Spleen (tissue), 7 donors: ENCODE data around the gene PRICKLE3.

Source experiments
- POLR2A ChIP-seq, 3 donors: fragments of 450-650 bp; IDR thresholded peaks; one replicate each; pipeline ENCODE4 v1.5.1; 2017; ENCODE audit warnings: antibody characterized with exemption in 3 of 3, mild to moderate bottlenecking in 1 of 3
- POLR2AphosphoS5 ChIP-seq, 3 donors: sonication (generic); formaldehyde crosslinking; IDR thresholded peaks; one replicate each; pipeline ENCODE4 v1.5.1; 2017; ENCODE audit warnings: antibody characterized with exemption in 3 of 3
- TF ChIP-seq, protein P1 (sequence below), 11 experiments: fragments of 200-600 bp in 7 of 11; fragments of 450-650 bp in 4 of 11; sonication (generic) in 4 of 11; IDR thresholded peaks in 8 of 11; conservative IDR thresholded peaks in 3 of 11; 1 replicate in 7 of 11; 2 replicates in 4 of 11; pipeline versions ENCODE4 v1.4.0 to v1.8.0; 2016 to 2021; ENCODE audit warnings: antibody characterized with exemption in 11 of 11, inconsistent platforms in 4 of 11, mild to moderate bottlenecking in 1 of 11
- donor health status: DM: no; HTN: no; CAD: no; lungs with moderate emphysema.
- donor health status: DM: no; HTN: no; CAD: no.
- donor health status: DM: no; HTN: no; CAD: no.

DNA sequence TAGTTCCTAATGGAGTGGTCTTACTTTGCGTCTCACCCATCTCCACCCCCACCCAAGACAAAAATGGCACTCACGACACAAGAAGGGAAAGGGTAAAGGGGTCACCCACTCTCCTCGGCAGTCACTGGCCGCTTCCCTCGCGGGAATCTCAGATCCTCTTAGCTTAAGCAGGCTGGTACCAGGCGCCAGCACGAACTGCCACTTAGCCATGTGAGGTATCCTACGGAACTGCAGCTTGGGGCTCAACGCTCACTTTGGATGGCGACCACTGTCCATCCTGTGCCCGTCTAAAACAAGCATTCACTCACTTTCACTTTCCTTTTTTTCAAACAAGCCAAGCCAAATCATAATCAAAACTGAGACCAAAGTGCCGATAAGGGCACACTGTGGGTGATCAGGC lies 38.2 kb downstream of the PRICKLE3 start:
- TF ChIP-seq, protein P1, sequence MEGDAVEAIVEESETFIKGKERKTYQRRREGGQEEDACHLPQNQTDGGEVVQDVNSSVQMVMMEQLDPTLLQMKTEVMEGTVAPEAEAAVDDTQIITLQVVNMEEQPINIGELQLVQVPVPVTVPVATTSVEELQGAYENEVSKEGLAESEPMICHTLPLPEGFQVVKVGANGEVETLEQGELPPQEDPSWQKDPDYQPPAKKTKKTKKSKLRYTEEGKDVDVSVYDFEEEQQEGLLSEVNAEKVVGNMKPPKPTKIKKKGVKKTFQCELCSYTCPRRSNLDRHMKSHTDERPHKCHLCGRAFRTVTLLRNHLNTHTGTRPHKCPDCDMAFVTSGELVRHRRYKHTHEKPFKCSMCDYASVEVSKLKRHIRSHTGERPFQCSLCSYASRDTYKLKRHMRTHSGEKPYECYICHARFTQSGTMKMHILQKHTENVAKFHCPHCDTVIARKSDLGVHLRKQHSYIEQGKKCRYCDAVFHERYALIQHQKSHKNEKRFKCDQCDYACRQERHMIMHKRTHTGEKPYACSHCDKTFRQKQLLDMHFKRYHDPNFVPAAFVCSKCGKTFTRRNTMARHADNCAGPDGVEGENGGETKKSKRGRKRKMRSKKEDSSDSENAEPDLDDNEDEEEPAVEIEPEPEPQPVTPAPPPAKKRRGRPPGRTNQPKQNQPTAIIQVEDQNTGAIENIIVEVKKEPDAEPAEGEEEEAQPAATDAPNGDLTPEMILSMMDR (IDR thresholded peaks at IDR 0.05 in 8 of 11, conservative IDR thresholded peaks at IDR 0.05 in 3 of 11) = no peak
- TF ChIP-seq POLR2A (IDR thresholded peaks at IDR 0.05) (no peak), POLR2AphosphoS5 (IDR thresholded peaks at IDR 0.05) (no peak)
